Breast epithelium (tissue), 4 donors: ENCODE measurements around the gene TOX3. TPM values are rescaled to one million over a fixed set of nuclear protein-coding genes. Genes with fewer than 3 reads are reported as not detected.

Experiments used
- DNase-seq, 2 donors: peaks; one replicate each; pipeline ENCODE4 v3.0.0-alpha.2; 2019; ENCODE audit warnings: low spot score in 2 of 2
- H3K27ac ChIP-seq, 2 donors: fragments of 200-600 bp; sonication (generic) in 1 of 2; one replicate each; pipeline ENCODE4 v1.5.1; 2016 to 2019; ENCODE audit warnings: mild to moderate bottlenecking in 1 of 2
- H3K27me3 ChIP-seq, 2 donors: fragments of 200-600 bp; sonication (generic) in 1 of 2; one replicate each; pipeline versions ENCODE4 v1.5.1 to v1.6.0; 2017 to 2019; ENCODE audit warnings: control low read depth in 1 of 2, mild to moderate bottlenecking in 1 of 2
- H3K36me3 ChIP-seq: fragments of 200-600 bp; one replicate; pipeline ENCODE4 v1.5.1; 2019
- H3K4me1 ChIP-seq, 2 donors: fragments of 200-600 bp; sonication (generic); one replicate each; pipeline ENCODE4 v1.5.1; 2016 to 2019; ENCODE audit warnings: control low read depth in 1 of 2
- H3K4me3 ChIP-seq, 3 donors: fragments of 200-600 bp; sonication (generic); 1 replicate in 2 of 3; 2 replicates in 1 of 3; pipeline ENCODE4 v1.5.1; 2016 to 2019; ENCODE audit warnings: mild to moderate bottlenecking in 3 of 3, moderate library complexity in 2 of 3
- H3K9me3 ChIP-seq, 2 donors: fragments of 200-600 bp; sonication (generic) in 1 of 2; one replicate each; pipeline ENCODE4 v1.5.1; 2016 to 2019; ENCODE audit warnings: control low read depth in 1 of 2
- CTCF ChIP-seq, 3 donors: fragments of 450-650 bp; IDR thresholded peaks; one replicate each; pipeline ENCODE4 v1.5.1; 2016 to 2017; ENCODE audit warnings: antibody characterized with exemption in 3 of 3, mild to moderate bottlenecking in 3 of 3, moderate library complexity in 3 of 3
- POLR2A ChIP-seq: fragments of 450-650 bp; IDR thresholded peaks from one replicate; pipeline ENCODE4 v1.6.1; 2016; ENCODE audit warnings: antibody characterized with exemption, mild to moderate bottlenecking, moderate library complexity
- POLR2AphosphoS5 ChIP-seq, 3 donors: sonication (generic); formaldehyde crosslinking; IDR thresholded peaks; one replicate each; pipeline ENCODE4 v1.6.1; 2017; ENCODE audit warnings: antibody characterized with exemption in 3 of 3
- intact Hi-C: fragments of 100-400 bp; cut with DNase I; formaldehyde crosslinking; loops from one replicate; pipeline ENCODE4 v1.15.1; 2023; ENCODE audit warnings: low total_unique reads
- total RNA-seq, 3 donors: library from RNA; depleted of rRNA; stranded (reverse); fragments of >200 nt; gene quantifications; one replicate each; pipeline ENCODE4 v1.1.0, GENCODE V29; 2016

The TOX3 gene
- total RNA-seq, 3 donors from 2014 or later, result 6.9 to 9.2 TPM; not detected in 1

- no peak overlapping the region for H3K4me3 ChIP-seq
- intact Hi-C loops, result no loop called here
- no peak for DNase-seq
- H3K27me3 ChIP-seq, result no peaks in the 10 kb centered on the region
- no peak overlapping the region for H3K27ac ChIP-seq
- no peaks in the 10 kb centered on the region for H3K9me3 ChIP-seq
- no peaks in the 10 kb centered on the region for H3K4me1 ChIP-seq
- no peaks in the 10 kb centered on the region for H3K36me3 ChIP-seq
- TF ChIP-seq POLR2A, result no peak
- TF ChIP-seq POLR2AphosphoS5 (IDR thresholded peaks at IDR 0.05), result no peak
- no peak for TF ChIP-seq CTCF (IDR thresholded peaks at IDR 0.05)
Observed at GRCh38 chr16:52556083-52556482, 9.1 kb upstream of the TOX3 start.

DNA sequence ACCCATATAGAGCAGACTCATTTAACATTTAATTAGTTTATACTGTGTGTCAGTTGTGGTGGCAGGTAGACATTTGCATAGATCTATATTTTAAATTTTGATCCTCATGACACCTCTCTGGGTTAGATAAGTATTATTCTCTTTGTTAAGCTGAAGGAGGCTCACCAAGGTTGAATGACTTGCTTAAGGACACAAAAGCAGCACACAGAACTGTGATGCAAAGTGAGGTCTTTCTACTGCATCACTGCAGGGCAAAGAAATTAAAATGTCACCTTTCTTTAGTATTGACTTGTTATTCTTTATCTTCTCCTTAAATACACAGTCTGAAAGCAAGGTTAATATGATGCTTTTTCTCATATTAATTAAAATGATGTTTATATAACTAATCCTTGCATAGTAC lies 8.6 kb upstream of the TOX3 start:
- Histone ChIP-seq H3K9me3 (no peaks in the 10 kb centered on the region), H3K27ac (no peak overlapping the region), H3K36me3 (no peaks in the 10 kb centered on the region), H3K27me3 (no peaks in the 10 kb centered on the region), H3K4me3 (no peak overlapping the region), H3K4me1 (no peaks in the 10 kb centered on the region)
- intact Hi-C loops, result no loop called here
- DNase-seq, result no peak
- TF ChIP-seq CTCF (IDR thresholded peaks at IDR 0.05) (no peak), POLR2AphosphoS5 (IDR thresholded peaks at IDR 0.05) (no peak), POLR2A (no peak)

DNA sequence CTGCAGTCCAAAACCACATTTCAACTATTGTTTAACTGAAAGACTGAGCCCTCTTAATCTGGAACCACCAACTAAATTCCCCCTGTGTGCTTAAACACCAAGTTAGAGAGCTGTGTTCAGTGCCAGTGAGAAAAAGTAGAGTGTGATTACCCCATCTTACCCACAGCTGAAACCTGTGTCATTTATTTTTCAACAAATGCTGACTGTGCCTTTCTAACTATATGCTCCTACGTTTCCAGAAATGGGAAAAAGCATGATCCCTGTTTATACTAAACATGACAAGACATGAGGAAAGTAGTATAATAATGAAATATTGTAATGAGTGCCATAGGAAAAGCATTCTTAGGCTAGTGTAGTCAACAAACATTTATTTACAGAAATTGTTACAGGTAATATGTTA lies 7.4 kb upstream of the TOX3 start:
- Histone ChIP-seq H3K4me3 (no peak overlapping the region), H3K27me3 (no peaks in the 10 kb centered on the region), H3K9me3 (no peaks in the 10 kb centered on the region), H3K4me1 (no peaks in the 10 kb centered on the region), H3K27ac (no peak overlapping the region), H3K36me3 (no peaks in the 10 kb centered on the region)
- TF ChIP-seq CTCF (IDR thresholded peaks at IDR 0.05), result no peak
- TF ChIP-seq POLR2AphosphoS5 (IDR thresholded peaks at IDR 0.05), result no peak
- TF ChIP-seq POLR2A, result no peak
- intact Hi-C loops, result no loop called here
- no peak for DNase-seq

DNA sequence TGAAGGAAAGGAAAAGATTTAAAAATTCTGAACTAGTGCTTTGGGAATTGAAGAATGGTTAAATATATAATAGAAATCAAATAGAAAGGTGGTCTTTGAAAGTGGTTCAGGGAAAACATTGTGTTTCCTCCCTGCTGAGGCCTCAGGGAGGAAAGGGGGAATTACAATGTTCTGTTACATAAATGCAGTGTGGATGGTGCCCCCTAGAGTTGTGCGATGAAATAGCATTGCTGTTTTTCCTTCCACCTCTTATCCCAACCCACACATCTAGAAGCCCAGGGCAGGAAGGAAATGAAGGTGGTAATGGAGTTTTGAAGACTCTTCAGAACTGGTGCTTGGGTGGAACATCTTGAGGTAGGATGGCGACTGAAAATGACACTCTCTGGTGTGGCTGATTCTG lies 6.4 kb upstream of the TOX3 start:
- no peak for TF ChIP-seq CTCF (IDR thresholded peaks at IDR 0.05)
- no peak for TF ChIP-seq POLR2A
- TF ChIP-seq POLR2AphosphoS5 (IDR thresholded peaks at IDR 0.05), result no peak
- no peak for DNase-seq

GRCh38 chr16:52552643-52553042 lies 5.7 kb upstream of the TOX3 start:
- Histone ChIP-seq H3K36me3 (no peaks in the 10 kb centered on the region), H3K9me3 (no peaks in the 10 kb centered on the region), H3K4me1 (no peaks in the 10 kb centered on the region), H3K4me3 (no peak overlapping the region), H3K27ac (no peak overlapping the region), H3K27me3 (no peaks in the 10 kb centered on the region)
- intact Hi-C loops, result no loop called here
- no peak for TF ChIP-seq POLR2AphosphoS5 (IDR thresholded peaks at IDR 0.05)
- TF ChIP-seq POLR2A, result no peak
- no peak for TF ChIP-seq CTCF (IDR thresholded peaks at IDR 0.05)
- DNase-seq, result no peak

More for the DNA sequence above, 6.4 kb upstream of the TOX3 start:
- Histone ChIP-seq H3K4me3 (no peak overlapping the region), H3K36me3 (no peaks in the 10 kb centered on the region), H3K27me3 (no peaks in the 10 kb centered on the region), H3K4me1 (no peaks in the 10 kb centered on the region), H3K9me3 (no peaks in the 10 kb centered on the region), H3K27ac (no peak overlapping the region)
- intact Hi-C loops, result no loop called here
